ENCODE results near the gene COLEC12.

COLEC12 gene

DNA sequence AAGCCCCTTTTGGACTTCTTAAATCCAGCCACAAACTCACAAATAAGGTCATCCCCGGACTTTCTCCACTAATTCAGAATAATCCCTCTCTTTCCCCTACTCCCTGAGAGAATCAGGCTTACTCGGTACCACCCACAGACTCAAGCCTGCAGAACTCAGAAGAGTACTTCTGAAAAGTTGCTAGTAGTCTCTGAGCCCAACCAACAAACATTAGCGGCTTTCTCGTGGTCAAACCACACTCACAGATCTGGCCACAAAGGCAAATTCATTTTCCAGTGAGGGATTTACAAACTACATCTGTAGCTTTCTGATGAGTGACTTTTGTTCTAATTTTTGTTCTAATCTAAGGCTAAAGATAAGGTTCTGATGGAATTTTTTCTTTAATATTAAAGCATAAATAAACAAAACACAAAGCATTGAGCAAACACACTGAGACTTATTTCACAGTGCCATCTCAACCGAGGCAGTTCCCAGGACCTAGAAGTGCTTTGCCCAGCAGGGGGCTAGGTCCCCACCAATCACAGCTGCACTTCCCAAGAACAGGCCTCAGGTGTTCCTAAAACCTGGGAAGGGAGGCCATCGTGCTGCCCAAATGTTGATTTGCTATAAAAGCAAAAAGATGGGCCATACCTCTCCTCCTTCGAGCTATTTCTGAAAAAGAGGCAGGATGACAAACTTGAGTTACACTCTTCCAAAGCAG, 110.7 kb downstream of the COLEC12 start:
- H3K36me3 Mint-ChIP-seq (ENCODE audit: low read depth): no peaks in the 10 kb centered on the region
- DNase-seq: no peak
- no peak overlapping the region for H3K27ac Mint-ChIP-seq
- H3K4me1 Mint-ChIP-seq (ENCODE audit: low read depth): no peaks in the 10 kb centered on the region
- H3K4me3 Mint-ChIP-seq: no peak overlapping the region
- no peaks in the 10 kb centered on the region for H3K9me3 Mint-ChIP-seq
- peaks cover 18% of the 10 kb centered on the region for H3K27me3 Mint-ChIP-seq

DNA sequence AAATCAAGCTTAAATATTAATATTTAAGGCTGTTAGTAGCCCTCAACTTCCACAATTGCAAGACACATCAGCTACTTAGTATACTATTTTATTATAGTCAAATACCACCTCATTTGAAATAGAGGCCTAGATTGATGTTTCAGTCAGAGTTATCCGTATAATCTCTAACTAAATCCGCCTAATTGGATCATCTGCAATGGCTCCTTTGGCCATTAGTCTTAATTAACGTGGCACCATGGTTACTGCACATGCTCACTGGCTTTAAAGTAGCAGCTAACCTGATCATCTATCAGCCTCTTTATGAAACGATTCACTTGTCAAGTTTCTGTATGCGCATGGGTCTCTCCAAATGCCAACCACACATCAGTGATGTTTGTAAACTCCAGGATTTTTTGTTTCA, 112.3 kb downstream of the COLEC12 start:
- Mint-ChIP-seq H3K27me3 (peaks cover 20% of the 10 kb centered on the region), H3K9me3 (peaks cover 10% of the 10 kb centered on the region), H3K36me3 (ENCODE audit: low read depth) (no peaks in the 10 kb centered on the region), H3K4me3 (no peak overlapping the region), H3K4me1 (ENCODE audit: low read depth) (no peaks in the 10 kb centered on the region), H3K27ac (no peak overlapping the region)
- DNase-seq: no peak

DNA sequence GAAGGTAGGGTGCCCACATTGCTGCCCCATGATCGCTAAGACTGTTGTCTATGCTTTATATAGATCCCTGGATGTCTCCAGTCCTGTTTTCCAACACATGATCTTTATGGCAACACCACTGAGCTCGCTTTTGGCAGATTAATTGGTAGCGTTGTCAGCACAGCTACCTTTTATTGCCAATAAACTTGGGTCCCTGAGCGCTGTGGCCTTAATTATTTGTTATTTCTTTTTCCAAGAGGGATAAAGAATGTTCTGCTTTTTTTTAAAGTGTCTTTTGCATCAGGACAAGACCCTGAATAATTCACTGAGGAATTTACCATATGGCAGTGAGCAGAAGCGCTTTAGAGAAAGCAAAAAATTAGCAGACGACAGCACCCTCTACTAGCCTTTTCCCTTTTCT, 113.5 kb downstream of the COLEC12 start:
- peaks cover 21% of the 10 kb centered on the region for H3K27me3 Mint-ChIP-seq
- no peaks in the 10 kb centered on the region for H3K4me1 Mint-ChIP-seq (ENCODE audit: low read depth)
- H3K9me3 Mint-ChIP-seq: peaks cover 11% of the 10 kb centered on the region
- H3K27ac Mint-ChIP-seq: no peak overlapping the region
- no peak overlapping the region for H3K4me3 Mint-ChIP-seq
- no peak for DNase-seq
- H3K36me3 Mint-ChIP-seq (ENCODE audit: low read depth): no peaks in the 10 kb centered on the region

DNA sequence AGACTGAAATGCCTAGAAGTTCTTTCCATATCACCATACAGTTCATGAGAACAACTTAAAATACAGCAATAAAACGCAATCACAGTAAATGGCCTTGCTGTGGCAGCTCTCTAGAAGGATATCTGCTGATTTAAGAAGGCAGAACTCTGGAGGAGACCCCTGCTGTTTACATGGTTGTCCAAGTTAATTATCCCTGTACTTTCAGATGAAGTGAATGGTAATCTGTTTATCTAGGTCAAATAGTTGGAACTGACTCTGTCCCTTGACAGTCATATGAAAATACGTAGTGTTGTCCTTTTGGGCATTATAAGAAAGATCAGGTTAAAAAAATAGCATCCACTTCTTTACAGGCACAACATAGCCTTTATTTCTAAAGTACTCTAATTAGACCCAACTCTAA, 115.6 kb downstream of the COLEC12 start:
- Mint-ChIP-seq H3K36me3 (ENCODE audit: low read depth) (no peaks in the 10 kb centered on the region), H3K27me3 (peaks cover 25% of the 10 kb centered on the region), H3K4me3 (no peak overlapping the region), H3K4me1 (ENCODE audit: low read depth) (no peaks in the 10 kb centered on the region), H3K27ac (no peak overlapping the region), H3K9me3 (peaks cover 11% of the 10 kb centered on the region)
- no peak for DNase-seq

DNA sequence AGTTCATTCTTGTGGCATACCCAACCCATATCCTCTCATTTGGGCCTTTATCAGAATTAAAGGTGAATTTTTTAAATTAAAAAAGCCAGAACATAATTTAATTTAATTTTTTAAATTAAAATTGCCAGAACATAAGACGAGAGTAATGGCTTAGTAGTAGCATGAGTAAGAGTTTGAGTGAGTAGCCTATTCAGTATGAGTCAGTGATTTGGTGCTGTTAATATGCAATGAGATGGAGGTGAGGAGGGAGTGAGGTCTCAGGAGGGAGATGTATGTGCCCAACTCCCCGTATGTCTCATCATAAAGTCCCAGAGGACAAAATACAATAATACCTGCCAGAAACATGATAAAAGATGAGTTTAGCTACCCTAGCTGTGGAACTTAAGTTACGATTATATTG, 117.4 kb downstream of the COLEC12 start:
- Mint-ChIP-seq H3K4me3 (no peak overlapping the region), H3K27ac (no peak overlapping the region), H3K36me3 (ENCODE audit: low read depth) (no peaks in the 10 kb centered on the region), H3K4me1 (ENCODE audit: low read depth) (peaks cover 2% of the 10 kb centered on the region), H3K9me3 (peaks cover 11% of the 10 kb centered on the region), H3K27me3 (peaks cover 18% of the 10 kb centered on the region)
- DNase-seq: no peak

GRCh38 chr18:382423-382984, 118.0 kb downstream of the COLEC12 start:
- H3K27me3 Mint-ChIP-seq: peaks cover 18% of the 10 kb centered on the region
- no peaks in the 10 kb centered on the region for H3K36me3 Mint-ChIP-seq (ENCODE audit: low read depth)
- H3K9me3 Mint-ChIP-seq: peaks cover 11% of the 10 kb centered on the region

GRCh38 chr18:379681-380330, 120.7 kb downstream of the COLEC12 start:
- Mint-ChIP-seq H3K4me3 (no peak overlapping the region), H3K9me3 (peaks cover 11% of the 10 kb centered on the region), H3K4me1 (ENCODE audit: low read depth) (peaks cover 2% of the 10 kb centered on the region), H3K27ac (no peak overlapping the region), H3K36me3 (ENCODE audit: low read depth) (no peaks in the 10 kb centered on the region), H3K27me3 (peaks cover 23% of the 10 kb centered on the region)
- DNase-seq: no peak

More at GRCh38 chr18:382423-382984, 118.0 kb downstream of the COLEC12 start:
- Mint-ChIP-seq H3K27ac (no peak overlapping the region), H3K4me1 (ENCODE audit: low read depth) (peaks cover 2% of the 10 kb centered on the region), H3K4me3 (no peak overlapping the region)
- no peak for DNase-seq

- peaks cover 14% of the 10 kb centered on the region for H3K27me3 Mint-ChIP-seq
- peaks cover under 1% of the 10 kb centered on the region for H3K9me3 Mint-ChIP-seq
- no peak for DNase-seq
- peaks cover 2% of the 10 kb centered on the region for H3K4me1 Mint-ChIP-seq (ENCODE audit: low read depth)
- no peak overlapping the region for H3K4me3 Mint-ChIP-seq
- H3K36me3 Mint-ChIP-seq (ENCODE audit: low read depth): no peaks in the 10 kb centered on the region
- no peak overlapping the region for H3K27ac Mint-ChIP-seq
Observed at GRCh38 chr18:378079-378478, 122.4 kb downstream of the COLEC12 start.

GRCh38 chr18:377088-377487, 123.4 kb downstream of the COLEC12 start:
- Mint-ChIP-seq H3K27ac (no peak overlapping the region), H3K36me3 (ENCODE audit: low read depth) (no peaks in the 10 kb centered on the region), H3K4me3 (no peak overlapping the region), H3K9me3 (no peaks in the 10 kb centered on the region), H3K4me1 (ENCODE audit: low read depth) (peaks cover 2% of the 10 kb centered on the region), H3K27me3 (peaks cover 14% of the 10 kb centered on the region)
- no peak for DNase-seq

DNA sequence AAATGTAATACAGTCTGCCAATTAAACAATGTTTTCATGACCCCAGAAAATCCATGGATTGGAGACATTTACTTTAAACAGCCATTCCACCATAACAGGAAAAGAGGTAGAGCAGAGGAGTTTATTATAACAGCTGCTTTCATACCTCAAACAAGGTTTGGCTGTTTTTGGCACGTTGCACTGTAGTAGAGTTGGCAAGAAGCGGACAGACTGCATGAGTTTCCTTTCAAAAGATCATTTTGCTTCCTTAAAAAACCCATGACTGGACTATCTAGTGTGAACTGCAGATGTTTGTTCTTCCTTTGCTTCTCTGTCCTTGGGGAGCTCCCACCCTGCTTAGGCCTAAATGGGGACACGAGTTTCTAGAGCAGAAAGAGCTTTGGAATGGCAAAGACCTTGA, 124.2 kb downstream of the COLEC12 start:
- DNase-seq: no peak
- Mint-ChIP-seq H3K4me1 (ENCODE audit: low read depth) (peaks cover 2% of the 10 kb centered on the region), H3K9me3 (no peaks in the 10 kb centered on the region), H3K36me3 (ENCODE audit: low read depth) (no peaks in the 10 kb centered on the region), H3K4me3 (no peak overlapping the region), H3K27me3 (peaks cover 9% of the 10 kb centered on the region), H3K27ac (no peak overlapping the region)

- no peak for DNase-seq
- no peak overlapping the region for H3K4me3 Mint-ChIP-seq
- no peaks in the 10 kb centered on the region for H3K9me3 Mint-ChIP-seq
- H3K4me1 Mint-ChIP-seq (ENCODE audit: low read depth): peaks cover 2% of the 10 kb centered on the region
- H3K27me3 Mint-ChIP-seq: peaks cover 9% of the 10 kb centered on the region
- H3K36me3 Mint-ChIP-seq (ENCODE audit: low read depth): no peaks in the 10 kb centered on the region
- H3K27ac Mint-ChIP-seq: no peak overlapping the region
Observed at GRCh38 chr18:374721-375168, 125.8 kb downstream of the COLEC12 start.

DNA sequence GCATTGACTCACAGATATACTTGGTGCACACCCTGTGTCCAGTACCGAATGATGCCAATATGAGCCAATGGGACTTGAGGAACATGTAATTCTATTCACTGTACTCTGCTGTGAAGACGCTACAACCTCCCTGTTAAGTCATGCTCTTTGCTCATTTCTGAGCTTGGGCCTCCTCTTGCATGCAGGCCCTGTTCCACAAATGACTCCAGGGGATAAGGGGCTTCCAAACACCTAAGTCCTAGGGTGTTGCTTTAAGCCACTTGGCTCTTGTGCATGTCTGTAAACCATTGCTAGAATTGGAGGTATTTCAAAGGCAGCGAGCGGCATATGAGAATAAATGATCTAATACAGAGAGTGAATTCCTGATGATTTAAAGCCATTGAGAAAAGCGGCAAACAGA, 126.7 kb downstream of the COLEC12 start:
- Mint-ChIP-seq H3K4me1 (ENCODE audit: low read depth) (no peaks in the 10 kb centered on the region), H3K27me3 (peaks cover 8% of the 10 kb centered on the region), H3K27ac (no peak overlapping the region), H3K9me3 (no peaks in the 10 kb centered on the region), H3K4me3 (no peak overlapping the region), H3K36me3 (ENCODE audit: low read depth) (no peaks in the 10 kb centered on the region)
- DNase-seq: no peak

DNA sequence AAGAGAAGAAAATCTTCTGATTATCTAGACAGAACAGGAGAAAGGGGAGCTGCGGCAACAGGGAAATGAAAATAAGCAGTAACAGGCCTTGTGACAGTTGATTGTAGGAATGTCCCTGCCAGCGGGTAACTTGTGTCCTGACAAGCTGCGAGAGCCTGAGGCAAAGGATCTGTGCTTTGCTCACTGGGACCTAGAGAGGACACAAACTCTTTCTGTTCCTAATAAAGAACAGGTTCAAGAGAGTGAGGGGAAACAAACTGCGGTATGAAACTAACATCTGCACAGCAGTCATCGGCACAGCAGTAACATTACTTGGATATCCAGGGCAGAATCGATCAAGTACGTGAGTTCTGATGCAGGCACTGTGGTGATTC, 128.9 kb downstream of the COLEC12 start:
- no peak overlapping the region for H3K4me3 Mint-ChIP-seq
- no peak overlapping the region for H3K27ac Mint-ChIP-seq
- H3K36me3 Mint-ChIP-seq (ENCODE audit: low read depth): no peaks in the 10 kb centered on the region
- DNase-seq: no peak
- H3K27me3 Mint-ChIP-seq: peaks cover 5% of the 10 kb centered on the region
- no peaks in the 10 kb centered on the region for H3K9me3 Mint-ChIP-seq
- no peaks in the 10 kb centered on the region for H3K4me1 Mint-ChIP-seq (ENCODE audit: low read depth)

DNA sequence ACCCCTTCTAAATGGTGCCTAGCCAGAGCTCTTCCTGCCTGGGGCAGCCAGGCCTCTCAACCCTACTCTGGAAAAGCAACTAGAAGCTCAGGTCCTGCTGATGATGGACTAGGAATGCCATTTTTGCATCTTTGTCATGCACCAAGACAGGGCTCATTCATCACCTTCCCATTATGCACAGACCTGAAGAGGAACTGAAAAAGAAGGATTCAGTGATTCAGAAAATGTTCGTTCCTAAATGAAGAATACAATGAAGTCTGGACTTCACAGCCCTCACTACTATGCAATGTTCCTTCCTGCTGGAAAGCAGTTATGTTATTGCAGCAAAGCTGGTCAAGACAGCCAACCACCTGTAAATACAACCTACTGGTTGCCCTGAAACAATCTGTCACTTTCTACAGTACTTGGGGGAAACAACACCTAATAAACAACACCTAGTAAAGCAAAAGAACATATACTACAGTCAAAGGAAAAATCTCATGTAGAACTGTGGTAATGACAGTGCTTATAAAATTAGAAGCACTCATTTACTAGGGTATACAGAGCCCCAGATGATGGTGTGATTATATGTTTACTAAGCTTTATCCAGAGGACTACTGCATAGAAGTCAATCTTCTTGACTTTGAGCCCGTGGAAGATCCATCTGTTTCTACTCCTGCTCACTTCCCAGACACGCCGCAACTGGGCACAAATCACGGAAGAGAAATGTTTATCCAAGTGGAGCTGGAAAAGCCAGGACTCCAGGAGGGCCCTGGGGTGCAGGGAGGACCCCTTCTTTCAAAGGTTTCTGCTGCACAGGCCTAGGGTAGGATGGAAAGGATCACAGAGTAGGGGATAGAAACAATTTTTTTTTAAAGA, 129.5 kb downstream of the COLEC12 start:
- Mint-ChIP-seq H3K36me3 (ENCODE audit: low read depth) (no peaks in the 10 kb centered on the region), H3K27ac (no peak overlapping the region), H3K27me3 (peaks cover 8% of the 10 kb centered on the region), H3K4me1 (ENCODE audit: low read depth) (no peaks in the 10 kb centered on the region), H3K9me3 (no peaks in the 10 kb centered on the region), H3K4me3 (no peak overlapping the region)
- DNase-seq: no peak
